GM23338 (cell line): ENCODE results near the gene AREL1. TPM values are rescaled to one million over a fixed set of nuclear protein-coding genes. Genes with fewer than 3 reads are reported as not detected.

Experiments
- ATAC-seq: fragments of 200-7000 bp; cut with Tn5 transposase; 3 replicates; pipeline ENCODE4 v1.9.1; 2020
- DNase-seq: peaks from one replicate; pipeline ENCODE4 v3.0.0-alpha.2; 2015; ENCODE audit warnings: low spot score
- H2AFZ ChIP-seq: fragments of 200-600 bp; sonication (generic); 2 replicates; pipeline ENCODE4 v1.8.0; 2016; ENCODE audit warnings: antibody characterized with exemption, mild to moderate bottlenecking, moderate library complexity
- H3F3A ChIP-seq: fragments of 200-600 bp; sonication (generic); replicated peaks from 2 replicates; pipeline ENCODE4 v1.8.0; 2017; ENCODE audit warnings: antibody characterized with exemption, mixed run types, low read depth
- H3K27ac ChIP-seq: fragments of 200-600 bp; sonication (generic); 2 replicates; pipeline ENCODE4 v1.6.1; 2016; ENCODE audit warnings: low read depth
- H3K27me3 ChIP-seq: fragments of 200-600 bp; sonication (generic); 2 replicates; pipeline ENCODE4 v1.8.0; 2016; ENCODE audit warnings: mild to moderate bottlenecking, mixed run types, moderate library complexity; ENCODE audit not compliant: insufficient read depth
- H3K36me3 ChIP-seq: fragments of 200-600 bp; sonication (generic); 2 replicates; pipeline ENCODE4 v1.8.0; 2016; ENCODE audit warnings: mild to moderate bottlenecking; ENCODE audit not compliant: insufficient read depth
- H3K4me1 ChIP-seq: fragments of 200-600 bp; sonication (generic); 2 replicates; pipeline ENCODE4 v1.8.0; 2016; ENCODE audit warnings: mild to moderate bottlenecking, moderate library complexity; ENCODE audit not compliant: insufficient read depth
- H3K4me2 ChIP-seq: fragments of 200-600 bp; sonication (generic); 2 replicates; pipeline ENCODE4 v1.7.1; 2017; ENCODE audit warnings: mixed run types
- H3K4me3 ChIP-seq: fragments of 200-600 bp; sonication (generic); 2 replicates; pipeline ENCODE4 v1.6.1; 2016; ENCODE audit warnings: mixed run types
- H3K79me2 ChIP-seq: fragments of 200-600 bp; sonication (generic); replicated peaks from 2 replicates; pipeline ENCODE4 v1.8.0; 2017; ENCODE audit warnings: mild to moderate bottlenecking; ENCODE audit not compliant: insufficient read depth
- H3K9me2 ChIP-seq: fragments of 200-600 bp; sonication (generic); 2 replicates; pipeline ENCODE4 v1.8.0; 2017; ENCODE audit not compliant: insufficient read depth
- H4K20me1 ChIP-seq: fragments of 200-600 bp; sonication (generic); replicated peaks from 2 replicates; pipeline ENCODE4 v1.8.0; 2017; ENCODE audit warnings: mild to moderate bottlenecking; ENCODE audit not compliant: insufficient read depth
- H3K27ac Mint-ChIP-seq: 2 replicates; pipeline ENCODE4 v1.8.0; 2020; ENCODE audit warnings: inconsistent platforms, mild to moderate bottlenecking, moderate library complexity, mixed read lengths
- H3K27me3 Mint-ChIP-seq: 3 replicates; pipeline ENCODE4 v1.8.0; 2022; ENCODE audit warnings: low read depth, mild to moderate bottlenecking, moderate library complexity, mixed read lengths, inconsistent platforms; ENCODE audit not compliant: insufficient read depth, poor library complexity
- H3K36me3 Mint-ChIP-seq: 3 replicates; pipeline ENCODE4 v1.8.0; 2021; ENCODE audit warnings: low read depth, mild to moderate bottlenecking, inconsistent platforms, moderate library complexity, mixed read lengths
- H3K4me1 Mint-ChIP-seq: 3 replicates; pipeline ENCODE4 v1.8.0; 2020; ENCODE audit warnings: mild to moderate bottlenecking, inconsistent platforms, mixed read lengths
- H3K4me3 Mint-ChIP-seq: 3 replicates; pipeline ENCODE4 v1.8.0; 2021; ENCODE audit warnings: moderate library complexity, mild to moderate bottlenecking, inconsistent platforms, mixed read lengths
- H3K9me3 Mint-ChIP-seq: 3 replicates; pipeline ENCODE4 v1.8.0; 2020; ENCODE audit warnings: moderate library complexity, mild to moderate bottlenecking, inconsistent platforms, mixed read lengths
- CREB1 ChIP-seq: fragments of 250-450 bp; sonication (Bioruptor Pico); IDR thresholded peaks from 2 replicates; pipeline ENCODE4 v1.5.0; 2020; ENCODE audit warnings: low read depth, mild to moderate bottlenecking, moderate library complexity
- EZH2phosphoT487 ChIP-seq: fragments of 200-600 bp; sonication (generic); IDR thresholded peaks from one replicate; pipeline ENCODE4 v1.8.1; 2018; ENCODE audit warnings: antibody characterized with exemption; ENCODE audit not compliant: unreplicated experiment
- JUNB ChIP-seq: IDR thresholded peaks from one replicate; pipeline ENCODE4 v1.6.1; 2016; ENCODE audit warnings: antibody characterized with exemption; ENCODE audit not compliant: unreplicated experiment
- STAT1 ChIP-seq: IDR thresholded peaks from one replicate; pipeline ENCODE4 v1.6.1; 2016; ENCODE audit warnings: antibody characterized with exemption; ENCODE audit not compliant: unreplicated experiment
- ZNF331 ChIP-seq: fragments of 250-450 bp; sonication (Bioruptor Pico); IDR thresholded peaks from 2 replicates; pipeline ENCODE4 v1.5.0; 2020; ENCODE audit warnings: low read depth, mild to moderate bottlenecking, moderate library complexity
- polyA plus RNA-seq: library from polyadenylated mRNA; unstranded; fragments of >200 nt; fragmentation: Nextera tagmentation; extraction: Ambion mirVana; gene quantifications from 2 replicates; pipeline ENCODE4 v1.2.1, GENCODE V29; 2016
- total RNA-seq: library from RNA; depleted of rRNA; stranded (reverse); fragments of >200 nt; shearing (Covaris generic); gene quantifications from 2 replicates; pipeline ENCODE4 v1.2.3, GENCODE V29; 2014
- TF ChIP-seq, protein P1 (sequence below), 2 experiments: fragments of 200-600 bp in 1 of 2; sonication (generic) in 1 of 2; conservative IDR thresholded peaks; 2 replicates each; pipeline versions ENCODE4 v1.5.1 to v1.6.1; 2016 to 2017; ENCODE audit warnings: antibody characterized with exemption in 2 of 2, low read depth in 2 of 2, mild to moderate bottlenecking in 2 of 2, moderate library complexity in 1 of 2
- TF ChIP-seq, protein P2 (sequence below): IDR thresholded peaks from one replicate; pipeline ENCODE4 v1.6.1; 2018; ENCODE audit warnings: antibody characterized with exemption; ENCODE audit not compliant: unreplicated experiment
- TF ChIP-seq, protein P3 (sequence below): IDR thresholded peaks from 2 replicates; pipeline ENCODE4 v1.6.1; 2016; ENCODE audit warnings: antibody characterized with exemption

The AREL1 gene
- total and polyA plus RNA-seq, 2 experiments from 2014 or later: 7.5 to 23.6 TPM

DNA sequence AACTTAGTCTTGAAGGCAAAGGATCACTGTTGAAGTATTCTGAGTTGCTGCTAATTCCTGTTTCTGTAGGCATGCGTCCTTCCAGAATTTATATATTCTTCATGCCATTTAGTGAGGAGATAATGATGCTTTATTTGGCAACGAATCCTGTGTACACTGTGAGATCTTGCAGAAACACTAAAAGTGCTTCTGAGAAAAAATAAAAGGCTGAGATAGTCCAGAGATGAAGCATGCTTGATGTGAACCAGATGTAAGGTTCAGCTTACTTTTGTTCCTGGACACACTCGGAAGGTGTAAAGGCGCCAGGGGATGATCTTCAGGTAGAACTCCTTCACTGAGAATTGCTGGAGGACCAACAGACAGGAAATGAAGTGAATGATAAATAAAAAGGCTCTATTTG is 39.1 kb downstream of the AREL1 start (continued):
- TF ChIP-seq EZH2phosphoT487: no peak
- TF ChIP-seq, protein P1, sequence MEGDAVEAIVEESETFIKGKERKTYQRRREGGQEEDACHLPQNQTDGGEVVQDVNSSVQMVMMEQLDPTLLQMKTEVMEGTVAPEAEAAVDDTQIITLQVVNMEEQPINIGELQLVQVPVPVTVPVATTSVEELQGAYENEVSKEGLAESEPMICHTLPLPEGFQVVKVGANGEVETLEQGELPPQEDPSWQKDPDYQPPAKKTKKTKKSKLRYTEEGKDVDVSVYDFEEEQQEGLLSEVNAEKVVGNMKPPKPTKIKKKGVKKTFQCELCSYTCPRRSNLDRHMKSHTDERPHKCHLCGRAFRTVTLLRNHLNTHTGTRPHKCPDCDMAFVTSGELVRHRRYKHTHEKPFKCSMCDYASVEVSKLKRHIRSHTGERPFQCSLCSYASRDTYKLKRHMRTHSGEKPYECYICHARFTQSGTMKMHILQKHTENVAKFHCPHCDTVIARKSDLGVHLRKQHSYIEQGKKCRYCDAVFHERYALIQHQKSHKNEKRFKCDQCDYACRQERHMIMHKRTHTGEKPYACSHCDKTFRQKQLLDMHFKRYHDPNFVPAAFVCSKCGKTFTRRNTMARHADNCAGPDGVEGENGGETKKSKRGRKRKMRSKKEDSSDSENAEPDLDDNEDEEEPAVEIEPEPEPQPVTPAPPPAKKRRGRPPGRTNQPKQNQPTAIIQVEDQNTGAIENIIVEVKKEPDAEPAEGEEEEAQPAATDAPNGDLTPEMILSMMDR (conservative IDR thresholded peaks at IDR 0.05; ENCODE audit: low read depth in 2 of 2): no peak
- TF ChIP-seq, protein P2, sequence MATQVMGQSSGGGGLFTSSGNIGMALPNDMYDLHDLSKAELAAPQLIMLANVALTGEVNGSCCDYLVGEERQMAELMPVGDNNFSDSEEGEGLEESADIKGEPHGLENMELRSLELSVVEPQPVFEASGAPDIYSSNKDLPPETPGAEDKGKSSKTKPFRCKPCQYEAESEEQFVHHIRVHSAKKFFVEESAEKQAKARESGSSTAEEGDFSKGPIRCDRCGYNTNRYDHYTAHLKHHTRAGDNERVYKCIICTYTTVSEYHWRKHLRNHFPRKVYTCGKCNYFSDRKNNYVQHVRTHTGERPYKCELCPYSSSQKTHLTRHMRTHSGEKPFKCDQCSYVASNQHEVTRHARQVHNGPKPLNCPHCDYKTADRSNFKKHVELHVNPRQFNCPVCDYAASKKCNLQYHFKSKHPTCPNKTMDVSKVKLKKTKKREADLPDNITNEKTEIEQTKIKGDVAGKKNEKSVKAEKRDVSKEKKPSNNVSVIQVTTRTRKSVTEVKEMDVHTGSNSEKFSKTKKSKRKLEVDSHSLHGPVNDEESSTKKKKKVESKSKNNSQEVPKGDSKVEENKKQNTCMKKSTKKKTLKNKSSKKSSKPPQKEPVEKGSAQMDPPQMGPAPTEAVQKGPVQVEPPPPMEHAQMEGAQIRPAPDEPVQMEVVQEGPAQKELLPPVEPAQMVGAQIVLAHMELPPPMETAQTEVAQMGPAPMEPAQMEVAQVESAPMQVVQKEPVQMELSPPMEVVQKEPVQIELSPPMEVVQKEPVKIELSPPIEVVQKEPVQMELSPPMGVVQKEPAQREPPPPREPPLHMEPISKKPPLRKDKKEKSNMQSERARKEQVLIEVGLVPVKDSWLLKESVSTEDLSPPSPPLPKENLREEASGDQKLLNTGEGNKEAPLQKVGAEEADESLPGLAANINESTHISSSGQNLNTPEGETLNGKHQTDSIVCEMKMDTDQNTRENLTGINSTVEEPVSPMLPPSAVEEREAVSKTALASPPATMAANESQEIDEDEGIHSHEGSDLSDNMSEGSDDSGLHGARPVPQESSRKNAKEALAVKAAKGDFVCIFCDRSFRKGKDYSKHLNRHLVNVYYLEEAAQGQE: no peak
- no peak for TF ChIP-seq CREB1
- TF ChIP-seq JUNB: no peak
- TF ChIP-seq STAT1: no peak
- no peak for TF ChIP-seq ZNF331 (CRISPR knock-in tag)
- TF ChIP-seq, protein P3, sequence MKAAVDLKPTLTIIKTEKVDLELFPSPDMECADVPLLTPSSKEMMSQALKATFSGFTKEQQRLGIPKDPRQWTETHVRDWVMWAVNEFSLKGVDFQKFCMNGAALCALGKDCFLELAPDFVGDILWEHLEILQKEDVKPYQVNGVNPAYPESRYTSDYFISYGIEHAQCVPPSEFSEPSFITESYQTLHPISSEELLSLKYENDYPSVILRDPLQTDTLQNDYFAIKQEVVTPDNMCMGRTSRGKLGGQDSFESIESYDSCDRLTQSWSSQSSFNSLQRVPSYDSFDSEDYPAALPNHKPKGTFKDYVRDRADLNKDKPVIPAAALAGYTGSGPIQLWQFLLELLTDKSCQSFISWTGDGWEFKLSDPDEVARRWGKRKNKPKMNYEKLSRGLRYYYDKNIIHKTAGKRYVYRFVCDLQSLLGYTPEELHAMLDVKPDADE: no peak

DNA sequence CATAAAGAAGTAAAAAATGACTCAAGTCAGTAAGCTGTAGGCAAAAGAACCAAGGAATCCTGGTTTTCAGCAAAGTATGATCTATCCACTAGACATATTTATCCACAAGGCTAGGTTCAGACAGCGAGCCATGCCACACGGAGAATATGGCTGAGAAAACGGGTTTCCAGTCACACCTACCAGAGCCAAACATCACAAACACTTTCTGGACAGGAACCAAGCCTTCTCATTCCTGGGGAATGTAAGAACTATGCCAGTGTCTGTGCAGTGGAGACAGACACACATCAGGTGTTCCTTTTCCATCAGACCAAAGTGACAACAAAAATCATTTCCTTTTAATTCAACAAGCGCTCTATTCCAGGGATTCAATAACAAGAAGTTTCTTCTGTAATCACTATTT is 41.1 kb downstream of the AREL1 start:
- no peak overlapping the region for H3K4me3 Mint-ChIP-seq
- DNase-seq: no peak
- Histone ChIP-seq H3K79me2 (no peaks in the 10 kb centered on the region), H3K4me2 (no peak overlapping the region), H3K27me3 (no peaks in the 10 kb centered on the region), H3K4me3 (no peak overlapping the region), H3K27ac (no peak overlapping the region), H3K9me2 (no peaks in the 10 kb centered on the region), H4K20me1 (peaks cover 4% of the 10 kb centered on the region), H3K4me1 (no peaks in the 10 kb centered on the region), H3K36me3 (peaks cover 44% of the 10 kb centered on the region), H3F3A (no peaks in the 10 kb centered on the region), H2AFZ (no peak overlapping the region)
- no peak for ATAC-seq
- no peaks in the 10 kb centered on the region for H3K4me1 Mint-ChIP-seq
- no peaks in the 10 kb centered on the region for H3K9me3 Mint-ChIP-seq
- H3K36me3 Mint-ChIP-seq: peaks cover 68% of the 10 kb centered on the region
- no peaks in the 10 kb centered on the region for H3K27me3 Mint-ChIP-seq
- no peak overlapping the region for H3K27ac Mint-ChIP-seq
- TF ChIP-seq JUNB: no peak
- TF ChIP-seq, protein P2: no peak
